ENCODE data around the gene SYCN.

DNA sequence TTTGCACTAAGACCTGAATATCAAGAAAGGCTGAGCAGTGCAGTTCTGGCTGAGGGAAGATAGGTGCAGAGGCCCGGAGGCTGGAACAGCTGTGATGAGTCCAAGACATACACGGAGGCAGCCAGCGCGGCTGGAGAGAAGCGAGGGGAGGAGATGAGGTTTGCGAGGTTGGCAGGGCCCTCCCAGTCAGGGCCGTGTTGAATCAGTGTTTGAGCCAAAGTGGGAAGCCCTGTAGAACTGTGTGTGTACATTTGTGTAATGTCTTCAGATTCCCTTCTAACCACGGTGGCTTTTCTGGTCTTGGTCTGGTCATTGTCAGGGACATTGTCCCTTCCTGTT lies 43.6 kb downstream of the SYCN start:
- TF ChIP-seq, protein P1, sequence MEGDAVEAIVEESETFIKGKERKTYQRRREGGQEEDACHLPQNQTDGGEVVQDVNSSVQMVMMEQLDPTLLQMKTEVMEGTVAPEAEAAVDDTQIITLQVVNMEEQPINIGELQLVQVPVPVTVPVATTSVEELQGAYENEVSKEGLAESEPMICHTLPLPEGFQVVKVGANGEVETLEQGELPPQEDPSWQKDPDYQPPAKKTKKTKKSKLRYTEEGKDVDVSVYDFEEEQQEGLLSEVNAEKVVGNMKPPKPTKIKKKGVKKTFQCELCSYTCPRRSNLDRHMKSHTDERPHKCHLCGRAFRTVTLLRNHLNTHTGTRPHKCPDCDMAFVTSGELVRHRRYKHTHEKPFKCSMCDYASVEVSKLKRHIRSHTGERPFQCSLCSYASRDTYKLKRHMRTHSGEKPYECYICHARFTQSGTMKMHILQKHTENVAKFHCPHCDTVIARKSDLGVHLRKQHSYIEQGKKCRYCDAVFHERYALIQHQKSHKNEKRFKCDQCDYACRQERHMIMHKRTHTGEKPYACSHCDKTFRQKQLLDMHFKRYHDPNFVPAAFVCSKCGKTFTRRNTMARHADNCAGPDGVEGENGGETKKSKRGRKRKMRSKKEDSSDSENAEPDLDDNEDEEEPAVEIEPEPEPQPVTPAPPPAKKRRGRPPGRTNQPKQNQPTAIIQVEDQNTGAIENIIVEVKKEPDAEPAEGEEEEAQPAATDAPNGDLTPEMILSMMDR (conservative IDR thresholded peaks at IDR 0.05; ENCODE audit: low read length): no peak
- no peak for TF ChIP-seq EZH2phosphoT487 (IDR thresholded peaks at IDR 0.05; ENCODE audit: borderline replicate concordance, low read depth, low read length)

All from OCI-LY7 (cell line).